Rectal smooth muscle tissue (tissue), 1 donor: ENCODE results near the gene ACOT8.
"Not testable (repeated sequence)": the region's sequence is repeated elsewhere in the genome, so short reads cannot be mapped to it uniquely, and the experiment has no call there.

Experiments used
- H3K27ac ChIP-seq: one replicate; pipeline ENCODE4 v1.7.0; 2013; ENCODE audit warnings: low read depth, low read length, inconsistent platforms
- H3K27me3 ChIP-seq: one replicate; pipeline ENCODE4 v1.7.0; 2013; ENCODE audit warnings: low read length; ENCODE audit not compliant: control insufficient read depth, insufficient read depth
- H3K36me3 ChIP-seq: one replicate; pipeline ENCODE4 v1.7.0; 2013; ENCODE audit warnings: low read length; ENCODE audit not compliant: control insufficient read depth, insufficient read depth
- H3K4me1 ChIP-seq: one replicate; pipeline ENCODE4 v1.7.0; 2013; ENCODE audit warnings: low read length; ENCODE audit not compliant: control insufficient read depth, insufficient read depth
- H3K4me3 ChIP-seq: one replicate; pipeline ENCODE4 v1.7.0; 2013; ENCODE audit warnings: low read length
- H3K9ac ChIP-seq: one replicate; pipeline ENCODE4 v1.7.0; 2013; ENCODE audit warnings: low read length

ACOT8 gene

DNA sequence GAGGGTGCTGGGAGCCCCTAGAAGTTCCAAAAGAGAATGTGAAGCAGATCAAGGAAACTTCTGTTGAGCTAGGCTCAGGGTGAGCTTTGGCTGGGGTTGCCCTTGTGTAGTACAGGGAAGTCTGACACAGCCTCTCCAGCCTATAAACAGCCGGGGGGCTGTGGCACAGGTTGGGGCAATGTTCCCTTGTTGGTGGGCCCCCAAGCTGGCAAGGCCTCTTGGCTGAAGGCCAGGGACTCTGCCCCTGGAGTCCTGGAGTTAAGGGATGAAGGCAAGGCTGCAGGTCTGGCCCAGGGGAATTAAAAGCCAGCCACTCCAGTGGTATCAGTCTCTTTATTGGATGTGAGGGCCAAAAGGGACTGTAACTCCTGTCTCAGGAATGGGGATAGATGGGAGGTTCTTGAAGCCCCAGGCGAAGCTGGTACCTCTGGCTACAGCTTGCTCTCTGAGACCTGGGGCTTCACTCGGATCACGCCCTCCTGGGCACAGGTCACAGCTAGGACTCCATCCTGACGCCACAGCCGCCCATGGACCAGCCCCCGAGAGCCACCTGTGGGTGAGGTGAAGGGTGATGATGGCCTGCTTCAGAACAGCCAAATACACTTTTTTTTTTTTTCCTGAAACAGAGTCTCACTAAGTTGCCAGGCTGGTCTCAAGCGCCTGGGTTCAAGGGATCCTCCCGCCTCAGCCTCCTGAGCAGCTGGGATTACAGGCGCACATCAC, 15.6 kb downstream of the ACOT8 start:
- H3K27ac ChIP-seq: peak overlapping the region; percentile 70
- no peak overlapping the region for H3K9ac ChIP-seq
- no peaks in the 10 kb centered on the region for H3K27me3 ChIP-seq
- H3K4me3 ChIP-seq: no peak overlapping the region
- H3K4me1 ChIP-seq: peaks cover 21% of the 10 kb centered on the region
- peaks cover 29% of the 10 kb centered on the region for H3K36me3 ChIP-seq

DNA sequence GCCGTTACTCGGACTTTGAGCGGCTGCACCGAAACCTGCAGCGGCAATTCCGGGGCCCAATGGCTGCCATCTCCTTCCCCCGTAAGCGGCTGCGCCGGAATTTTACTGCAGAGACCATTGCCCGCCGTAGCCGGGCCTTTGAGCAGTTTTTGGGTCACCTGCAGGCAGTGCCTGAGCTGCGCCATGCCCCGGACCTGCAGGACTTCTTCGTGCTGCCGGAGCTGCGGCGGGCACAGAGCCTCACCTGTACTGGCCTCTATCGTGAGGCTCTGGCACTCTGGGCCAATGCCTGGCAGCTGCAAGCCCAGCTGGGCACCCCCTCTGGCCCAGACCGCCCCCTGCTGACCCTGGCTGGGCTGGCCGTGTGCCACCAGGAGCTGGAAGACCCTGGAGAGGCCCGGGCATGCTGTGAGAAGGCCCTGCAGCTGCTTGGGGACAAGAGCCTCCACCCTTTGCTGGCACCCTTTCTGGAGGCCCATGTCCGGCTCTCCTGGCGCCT, 16.4 kb downstream of the ACOT8 start:
- H3K4me3 ChIP-seq: no peak overlapping the region
- no peak overlapping the region for H3K27ac ChIP-seq
- peaks cover 29% of the 10 kb centered on the region for H3K36me3 ChIP-seq

DNA sequence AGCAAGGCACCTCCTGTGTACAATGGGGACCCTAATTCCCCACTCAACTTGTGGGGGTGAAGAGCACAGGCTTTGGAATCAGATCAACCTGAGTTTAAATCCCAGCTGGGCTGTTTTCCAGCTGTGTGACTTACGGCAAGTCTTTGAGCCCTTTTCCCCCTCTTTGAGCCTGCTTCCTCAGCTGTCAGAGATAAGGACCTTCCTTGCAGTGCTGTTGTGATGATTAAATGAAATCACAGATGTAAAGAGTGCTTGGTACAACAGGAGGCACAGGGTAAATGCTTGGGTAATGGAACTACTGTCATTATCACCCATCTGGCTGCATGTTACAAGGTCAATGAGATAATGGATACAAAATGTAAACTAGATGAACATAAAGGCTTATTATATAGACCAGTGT, 20.4 kb downstream of the ACOT8 start:
- Histone ChIP-seq H3K27me3 (no peaks in the 10 kb centered on the region), H3K9ac (no peak overlapping the region), H3K4me3 (no peak overlapping the region), H3K27ac (no peak overlapping the region), H3K4me1 (peaks cover 20% of the 10 kb centered on the region), H3K36me3 (peaks cover 6% of the 10 kb centered on the region)

More for the DNA sequence above, 16.4 kb downstream of the ACOT8 start:
- Histone ChIP-seq H3K9ac (no peak overlapping the region), H3K4me1 (peaks cover 24% of the 10 kb centered on the region), H3K27me3 (no peaks in the 10 kb centered on the region)

DNA sequence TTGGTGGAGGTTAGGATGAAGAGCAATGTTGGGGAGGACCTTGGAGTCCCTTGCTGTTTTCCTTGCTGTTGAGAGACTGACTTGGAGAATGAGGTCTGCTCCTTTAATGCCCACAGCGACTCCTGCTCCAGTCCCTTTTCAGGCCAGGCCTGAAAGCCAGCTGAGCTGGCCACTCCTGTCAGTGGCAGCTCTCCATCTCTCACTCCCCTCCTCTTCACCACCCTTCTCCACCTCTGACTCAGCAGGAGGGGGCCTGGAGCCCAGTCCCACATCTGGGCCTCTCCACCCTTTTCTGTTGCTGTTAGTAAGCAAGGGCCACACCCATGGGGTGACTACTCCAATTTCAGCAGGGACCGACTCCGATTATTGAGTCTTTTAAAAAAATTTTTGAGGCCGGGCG, 21.4 kb downstream of the ACOT8 start:
- Histone ChIP-seq H3K9ac (no peak overlapping the region), H3K4me3 (peak overlapping the region; percentile 23), H3K36me3 (no peaks in the 10 kb centered on the region), H3K4me1 (peaks cover 19% of the 10 kb centered on the region), H3K27me3 (no peaks in the 10 kb centered on the region), H3K27ac (peak overlapping the region; percentile 81)

DNA sequence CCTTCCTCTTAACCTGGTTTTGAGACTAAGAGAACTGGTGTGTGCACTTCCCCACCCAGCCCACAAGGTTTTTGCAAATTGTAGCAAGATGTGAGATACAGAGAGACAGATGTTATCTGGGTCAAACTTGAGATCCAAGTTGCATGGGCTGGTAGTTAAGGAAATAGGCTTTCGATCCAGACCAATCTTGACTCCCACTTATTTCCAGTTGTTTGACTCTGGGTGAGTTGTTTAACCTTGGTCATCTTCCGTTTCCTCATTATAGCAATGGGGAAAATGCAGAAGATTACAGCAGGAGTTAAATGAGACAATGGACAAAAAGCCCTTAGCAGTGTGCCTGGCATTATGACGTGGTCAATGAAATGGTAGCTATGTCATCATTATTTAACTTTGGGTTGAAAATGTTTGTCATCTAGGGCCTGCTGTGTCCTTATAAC, 21.8 kb downstream of the ACOT8 start:
- Histone ChIP-seq H3K27me3 (no peaks in the 10 kb centered on the region), H3K4me3 (peak overlapping the region; percentile 95), H3K36me3 (no peaks in the 10 kb centered on the region), H3K9ac (no peak overlapping the region), H3K4me1 (peaks cover 19% of the 10 kb centered on the region), H3K27ac (peak overlapping the region; percentile 81)

DNA sequence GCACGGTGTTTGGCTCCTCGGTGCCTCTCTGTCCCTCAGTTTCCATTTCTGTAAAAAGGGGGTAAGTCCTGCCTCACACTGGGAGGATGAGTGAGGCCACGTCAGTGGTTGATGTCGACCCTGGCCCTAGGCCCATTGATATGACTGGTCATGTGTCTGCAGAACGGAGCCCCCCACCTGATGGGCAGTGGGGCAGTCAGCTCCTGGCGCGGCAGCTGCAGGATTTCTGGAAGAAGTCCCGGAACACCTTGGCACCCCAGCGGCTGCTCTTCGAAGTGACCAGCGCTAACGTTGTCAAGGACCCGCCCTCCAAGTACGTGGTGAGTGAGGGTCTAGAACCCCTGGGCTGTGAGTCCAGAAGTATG, 22.4 kb downstream of the ACOT8 start:
- peak overlapping the region; percentile 89 for H3K9ac ChIP-seq
- H3K27ac ChIP-seq: peak overlapping the region; percentile 81
- H3K4me3 ChIP-seq: peak overlapping the region; percentile 95
- peaks cover 19% of the 10 kb centered on the region for H3K4me1 ChIP-seq
- no peaks in the 10 kb centered on the region for H3K27me3 ChIP-seq
- no peaks in the 10 kb centered on the region for H3K36me3 ChIP-seq

DNA sequence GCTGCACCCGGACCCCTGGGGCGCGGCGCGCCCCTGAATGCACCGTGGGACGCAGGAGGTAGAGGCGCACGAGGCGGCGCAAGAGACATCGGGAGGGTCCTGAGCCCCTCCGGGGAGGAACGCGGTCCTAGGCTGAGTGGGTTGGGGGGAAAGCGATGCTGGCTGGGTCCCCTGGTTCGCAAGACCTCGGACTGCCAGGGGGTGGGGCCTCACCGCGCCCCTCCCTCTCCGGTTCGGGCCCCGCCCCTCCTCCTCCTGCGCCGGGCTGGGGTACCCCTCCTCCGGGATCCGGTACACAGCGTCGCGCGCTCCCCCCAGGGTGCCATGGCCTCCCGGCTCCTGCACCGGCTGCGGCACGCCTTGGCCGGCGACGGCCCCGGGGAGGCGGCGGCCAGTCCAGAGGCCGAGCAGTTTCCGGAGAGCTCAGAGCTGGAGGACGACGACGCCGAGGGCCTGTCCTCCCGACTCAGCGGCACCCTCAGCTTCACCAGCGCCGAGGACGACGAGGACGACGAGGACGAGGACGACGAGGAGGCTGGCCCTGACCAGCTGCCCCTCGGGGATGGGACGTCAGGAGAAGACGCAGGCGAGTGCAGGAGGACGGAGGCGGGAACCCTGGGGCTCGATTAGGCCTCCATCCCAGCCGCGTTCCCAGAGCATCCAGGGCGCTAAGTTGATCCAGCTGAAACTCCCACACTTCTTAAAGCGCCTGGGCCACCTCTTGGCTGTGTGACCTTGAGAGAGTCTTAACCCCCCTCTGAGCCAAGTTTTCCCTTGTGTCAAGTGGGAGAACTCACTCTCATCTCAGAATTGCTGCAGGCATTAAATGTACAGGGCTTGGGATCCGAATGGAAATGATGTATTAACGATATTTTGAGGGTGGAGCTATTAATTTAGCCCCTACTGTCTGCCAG, 23.1 kb downstream of the ACOT8 start:
- Histone ChIP-seq H3K27ac (peak overlapping the region; percentile 81), H3K36me3 (no peaks in the 10 kb centered on the region), H3K4me1 (peaks cover 19% of the 10 kb centered on the region), H3K4me3 (peak overlapping the region; percentile 95), H3K9ac (peak overlapping the region; percentile 89), H3K27me3 (no peaks in the 10 kb centered on the region)

DNA sequence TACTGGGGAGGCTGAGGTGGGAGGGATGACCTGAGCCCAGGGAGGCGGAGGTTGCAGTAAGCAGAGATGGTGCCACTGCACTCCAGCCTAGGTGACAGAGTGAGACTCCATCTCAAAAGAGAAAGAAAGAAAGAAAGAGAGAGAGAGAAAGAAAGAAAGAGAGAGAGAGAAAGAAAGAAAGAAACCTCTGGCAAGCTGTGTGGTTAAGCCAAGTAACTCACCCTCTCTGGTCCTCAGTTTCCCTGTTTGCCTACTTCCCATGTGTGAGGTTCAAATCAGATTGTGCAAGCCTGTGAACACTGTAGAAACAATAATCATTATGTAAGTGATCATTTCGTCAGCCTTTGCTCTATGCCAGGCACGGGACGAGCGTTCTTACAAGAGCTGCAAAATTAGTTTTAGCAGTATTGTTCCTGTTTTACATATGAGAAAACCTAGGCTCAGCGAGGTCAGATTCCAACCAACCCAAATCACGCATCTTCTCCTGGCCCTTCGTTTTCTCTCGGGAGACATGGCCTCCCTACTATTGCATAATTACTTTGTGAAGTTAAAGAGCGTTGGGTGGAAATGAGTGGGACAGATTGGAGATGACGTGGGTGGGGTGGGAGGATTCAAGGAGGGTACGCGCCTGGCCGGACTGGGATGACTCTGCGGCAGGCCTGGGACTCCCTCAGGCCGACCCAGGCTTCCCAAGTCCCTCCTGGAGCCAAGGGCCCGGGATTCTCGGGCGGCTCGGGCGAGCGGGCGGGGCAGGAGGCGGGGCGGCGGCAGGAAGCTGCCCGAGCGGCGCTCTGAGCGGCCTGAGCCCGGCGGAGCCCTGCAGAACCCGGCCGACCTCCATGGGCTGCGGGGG, 23.9 kb downstream of the ACOT8 start, which contains the start of gene SNX21:
TSS of gene SNX21 (plus strand) at position 770 of the 853 bp plus-strand sequence. CDS start 121 bp downstream, outside the sequence.
- peak within 1 kb of the TSS; percentile 81 for H3K27ac ChIP-seq
- peak within 1 kb of the TSS; percentile 89 for H3K9ac ChIP-seq
- H3K36me3 ChIP-seq: no peaks in the 10 kb centered on the region
- no peaks in the 10 kb centered on the region for H3K27me3 ChIP-seq
- peak within 1 kb of the TSS; percentile 95 for H3K4me3 ChIP-seq
- peaks cover 19% of the 10 kb centered on the region for H3K4me1 ChIP-seq

DNA sequence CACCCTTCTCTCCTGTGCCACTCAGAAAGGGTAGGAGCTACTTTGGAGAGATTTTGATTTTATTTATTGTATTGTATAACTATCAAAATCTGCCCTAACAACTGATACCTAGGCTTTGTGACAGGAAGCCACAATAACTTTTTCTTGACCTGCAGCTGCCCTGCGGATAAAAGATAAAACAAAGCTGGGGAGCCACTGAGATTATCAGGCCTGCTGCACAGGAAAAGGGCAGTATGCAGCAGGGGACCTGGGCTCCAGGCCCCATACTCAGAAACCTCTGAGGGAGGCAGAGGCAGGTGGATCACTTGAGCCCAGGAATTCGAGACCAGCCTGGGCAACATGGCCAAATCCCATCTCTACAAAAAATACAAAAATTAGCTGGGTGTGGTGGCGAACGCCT, 24.6 kb downstream of the ACOT8 start:
- Histone ChIP-seq H3K27me3 (no peaks in the 10 kb centered on the region), H3K36me3 (no peaks in the 10 kb centered on the region), H3K9ac (no peak overlapping the region), H3K4me3 (no peak overlapping the region), H3K27ac (peak overlapping the region; percentile 81), H3K4me1 (peaks cover 19% of the 10 kb centered on the region)

DNA sequence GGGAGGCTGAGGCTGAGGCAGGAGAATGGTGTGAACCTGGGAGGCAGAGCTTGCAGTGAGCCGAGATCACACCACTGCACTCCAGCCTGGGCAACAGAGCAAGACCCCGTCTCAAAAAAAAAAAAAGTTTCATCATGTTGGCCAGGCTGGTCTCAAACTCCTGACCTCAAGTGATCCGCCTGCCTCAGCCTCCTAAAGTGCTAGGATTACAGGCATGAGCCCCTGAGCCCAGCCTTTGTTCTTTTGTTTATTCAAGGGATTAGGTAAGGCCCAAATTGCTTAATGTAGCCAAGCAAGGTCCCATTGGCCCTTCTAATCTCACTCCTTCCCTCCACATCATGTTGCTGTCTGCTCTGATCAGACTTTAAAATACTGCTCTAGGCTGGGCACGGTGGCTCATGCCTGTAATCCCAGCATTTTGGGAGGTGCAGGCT, 27.5 kb downstream of the ACOT8 start:
- not testable (repeated sequence) for H3K36me3 ChIP-seq, H3K4me3 ChIP-seq, H3K27ac ChIP-seq, H3K27me3 ChIP-seq, H3K9ac ChIP-seq
- H3K4me1 ChIP-seq: peaks cover 15% of the 10 kb centered on the region

DNA sequence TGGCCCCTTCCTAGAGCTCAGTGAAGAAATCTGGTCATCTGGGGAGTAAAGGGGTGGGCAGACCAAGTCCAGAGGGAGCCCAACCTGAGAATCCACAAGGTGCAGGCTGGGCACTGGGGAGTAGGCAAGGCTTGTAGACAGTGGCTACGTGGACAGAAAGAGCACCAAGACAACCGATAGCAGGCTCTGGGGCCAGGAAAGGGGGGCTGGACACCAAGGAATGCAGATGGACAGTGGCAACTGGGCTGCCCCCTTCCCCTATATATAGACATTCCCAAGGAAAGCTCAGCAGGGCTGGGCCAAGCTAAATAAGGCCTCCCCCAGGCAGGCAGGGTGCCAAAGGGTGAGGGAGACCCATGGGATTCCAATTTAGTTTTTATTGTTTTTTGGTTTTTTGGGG, 28.6 kb downstream of the ACOT8 start:
- peaks cover 11% of the 10 kb centered on the region for H3K4me1 ChIP-seq
- H3K36me3 ChIP-seq: no peaks in the 10 kb centered on the region
- no peak overlapping the region for H3K4me3 ChIP-seq
- H3K27me3 ChIP-seq: no peaks in the 10 kb centered on the region
- no peak overlapping the region for H3K27ac ChIP-seq
- H3K9ac ChIP-seq: no peak overlapping the region

DNA sequence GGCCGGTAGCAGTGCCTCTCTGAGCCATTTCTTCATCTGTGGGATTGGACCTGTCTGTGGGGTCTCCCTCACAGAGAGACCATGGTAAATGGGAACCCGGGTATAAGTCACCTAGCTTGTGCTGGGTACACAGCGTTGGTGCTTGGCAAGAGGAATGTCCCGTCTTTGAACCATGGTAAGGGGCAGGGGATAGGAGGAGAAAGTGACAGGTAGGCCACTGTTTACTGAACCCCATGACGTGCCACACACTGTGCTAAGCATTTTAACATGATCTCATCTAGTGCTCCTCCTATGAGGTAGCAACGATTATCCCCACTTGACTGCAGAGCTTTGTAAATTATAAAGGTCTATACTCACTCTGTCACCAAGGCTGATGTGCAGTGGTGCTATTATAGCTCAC, 29.5 kb downstream of the ACOT8 start:
- no peak overlapping the region for H3K9ac ChIP-seq
- peaks cover 11% of the 10 kb centered on the region for H3K4me1 ChIP-seq
- no peak overlapping the region for H3K4me3 ChIP-seq
- H3K27me3 ChIP-seq: peaks cover 3% of the 10 kb centered on the region
- no peak overlapping the region for H3K27ac ChIP-seq
- H3K36me3 ChIP-seq: no peaks in the 10 kb centered on the region
